ENCODE measurements around the gene PARP14.

The PARP14 gene

DNA sequence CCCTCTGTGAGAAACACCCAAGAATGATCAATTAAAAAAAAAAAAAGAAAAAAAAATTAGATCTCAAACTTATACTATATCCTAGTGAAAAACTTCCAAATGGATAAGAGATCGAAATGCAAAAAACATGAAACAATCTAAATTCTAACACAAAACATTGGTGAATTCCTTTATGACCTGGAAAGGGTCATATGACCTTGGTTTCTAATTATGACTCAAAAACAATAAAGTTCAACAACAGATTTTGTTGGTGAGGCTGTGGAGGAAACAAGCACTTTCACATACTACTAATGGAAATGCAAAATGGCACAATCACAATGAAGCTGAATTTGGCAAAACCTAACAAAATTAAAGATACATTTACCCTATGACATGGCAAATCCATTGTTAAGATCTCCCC is 67.7 kb downstream of the PARP14 start:
- TF ChIP-seq, protein P1, sequence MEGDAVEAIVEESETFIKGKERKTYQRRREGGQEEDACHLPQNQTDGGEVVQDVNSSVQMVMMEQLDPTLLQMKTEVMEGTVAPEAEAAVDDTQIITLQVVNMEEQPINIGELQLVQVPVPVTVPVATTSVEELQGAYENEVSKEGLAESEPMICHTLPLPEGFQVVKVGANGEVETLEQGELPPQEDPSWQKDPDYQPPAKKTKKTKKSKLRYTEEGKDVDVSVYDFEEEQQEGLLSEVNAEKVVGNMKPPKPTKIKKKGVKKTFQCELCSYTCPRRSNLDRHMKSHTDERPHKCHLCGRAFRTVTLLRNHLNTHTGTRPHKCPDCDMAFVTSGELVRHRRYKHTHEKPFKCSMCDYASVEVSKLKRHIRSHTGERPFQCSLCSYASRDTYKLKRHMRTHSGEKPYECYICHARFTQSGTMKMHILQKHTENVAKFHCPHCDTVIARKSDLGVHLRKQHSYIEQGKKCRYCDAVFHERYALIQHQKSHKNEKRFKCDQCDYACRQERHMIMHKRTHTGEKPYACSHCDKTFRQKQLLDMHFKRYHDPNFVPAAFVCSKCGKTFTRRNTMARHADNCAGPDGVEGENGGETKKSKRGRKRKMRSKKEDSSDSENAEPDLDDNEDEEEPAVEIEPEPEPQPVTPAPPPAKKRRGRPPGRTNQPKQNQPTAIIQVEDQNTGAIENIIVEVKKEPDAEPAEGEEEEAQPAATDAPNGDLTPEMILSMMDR (IDR thresholded peaks at IDR 0.05; ENCODE audit: insufficient read depth, missing control alignments) = no peak
- FAIRE-seq (no peak), DNase-seq (ENCODE audit: insufficient read length, low spot score) (no peak)

GRCh38 chr3:122754929-122755328 is 74.3 kb downstream of the PARP14 start:
- no peak for DNase-seq (ENCODE audit: insufficient read length, low spot score)
- TF ChIP-seq, protein P1 (IDR thresholded peaks at IDR 0.05; ENCODE audit: insufficient read depth, missing control alignments) = peak; percentile 72
- FAIRE-seq = peak; percentile 93

DNA sequence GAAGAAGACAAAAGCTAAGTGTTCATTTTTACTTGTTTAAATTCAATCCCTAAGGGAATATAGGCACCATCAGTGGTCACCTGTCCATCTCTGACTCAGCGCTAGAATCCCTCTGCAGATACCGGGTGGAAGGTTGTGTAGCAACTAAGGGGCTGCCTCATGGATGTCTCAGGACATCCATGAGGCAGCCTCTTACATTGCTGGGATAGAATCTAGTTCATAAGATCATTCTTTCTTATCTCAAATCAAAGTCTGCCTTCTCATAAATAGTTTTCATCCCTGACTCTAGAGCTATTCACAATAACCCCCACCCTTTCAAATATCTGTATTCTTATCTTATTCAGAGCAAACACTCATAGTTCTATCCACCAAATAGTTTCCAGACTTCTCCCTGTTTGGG is 74.9 kb downstream of the PARP14 start:
- DNase-seq (ENCODE audit: insufficient read length, low spot score) (no peak), FAIRE-seq (no peak)
- TF ChIP-seq, protein P1 (IDR thresholded peaks at IDR 0.05; ENCODE audit: insufficient read depth, missing control alignments) = no peak

- DNase-seq (ENCODE audit: insufficient read length, low spot score) (no peak), FAIRE-seq (no peak)
- TF ChIP-seq, protein P1 (IDR thresholded peaks at IDR 0.05; ENCODE audit: insufficient read depth, missing control alignments) = no peak
Observed at GRCh38 chr3:122758877-122759560, 78.4 kb downstream of the PARP14 start.

DNA sequence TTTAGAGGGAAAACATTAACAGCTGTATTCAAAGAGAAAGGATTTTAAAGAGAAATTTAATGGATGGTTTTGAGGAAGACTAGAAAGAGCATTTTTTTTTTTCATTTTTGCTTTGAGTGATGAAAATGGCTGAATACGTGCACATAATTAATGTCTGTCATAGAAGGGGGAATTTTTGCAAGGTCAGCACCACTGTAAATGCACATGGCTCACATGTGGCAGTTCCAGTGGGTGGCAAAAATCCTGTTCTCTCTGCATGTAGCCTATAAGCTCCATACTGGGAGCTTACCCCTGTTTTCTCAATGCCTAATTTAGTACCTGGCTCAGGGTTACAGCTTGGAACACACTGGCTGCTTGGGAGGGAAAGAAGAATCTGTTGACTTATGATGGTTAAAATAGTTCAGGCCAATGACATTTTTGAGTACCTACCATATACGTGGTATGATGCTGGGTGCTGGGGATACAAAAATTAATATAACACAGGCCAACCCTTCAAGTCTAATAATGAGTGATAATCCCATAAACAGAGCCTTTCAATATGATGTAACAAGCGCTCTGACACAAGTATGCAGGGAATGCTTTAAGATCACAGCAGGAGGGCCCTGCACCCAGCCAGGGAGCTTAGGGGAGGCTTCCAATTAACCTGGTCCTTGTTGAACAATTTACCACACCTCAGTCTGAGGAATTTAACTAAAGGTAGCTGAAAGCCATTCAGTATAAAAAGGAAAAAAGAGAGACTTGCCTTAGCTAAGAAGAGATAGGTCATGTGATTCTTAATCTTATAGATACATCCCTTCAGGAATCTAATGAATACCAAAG is 80.0 kb downstream of the PARP14 start:
- DNase-seq (ENCODE audit: insufficient read length, low spot score) (no peak), FAIRE-seq (no peak)
- TF ChIP-seq, protein P1 (IDR thresholded peaks at IDR 0.05; ENCODE audit: insufficient read depth, missing control alignments) = no peak

- FAIRE-seq (no peak), DNase-seq (ENCODE audit: insufficient read length, low spot score) (no peak)
- TF ChIP-seq, protein P1 (IDR thresholded peaks at IDR 0.05; ENCODE audit: insufficient read depth, missing control alignments) = no peak
Observed at GRCh38 chr3:122766430-122766829, 85.8 kb downstream of the PARP14 start.
